NCI-H82 (cell line): ENCODE measurements around the gene CTNNBL1.
"Not testable (repeated sequence)": the region's sequence is repeated elsewhere in the genome, so short reads cannot be mapped to it uniquely, and the experiment has no call there.

Experiments
- DNase-seq: peaks from one replicate; lab custom pipeline; 2025; lab: John Stamatoyannopoulos, UW

The CTNNBL1 gene

DNA sequence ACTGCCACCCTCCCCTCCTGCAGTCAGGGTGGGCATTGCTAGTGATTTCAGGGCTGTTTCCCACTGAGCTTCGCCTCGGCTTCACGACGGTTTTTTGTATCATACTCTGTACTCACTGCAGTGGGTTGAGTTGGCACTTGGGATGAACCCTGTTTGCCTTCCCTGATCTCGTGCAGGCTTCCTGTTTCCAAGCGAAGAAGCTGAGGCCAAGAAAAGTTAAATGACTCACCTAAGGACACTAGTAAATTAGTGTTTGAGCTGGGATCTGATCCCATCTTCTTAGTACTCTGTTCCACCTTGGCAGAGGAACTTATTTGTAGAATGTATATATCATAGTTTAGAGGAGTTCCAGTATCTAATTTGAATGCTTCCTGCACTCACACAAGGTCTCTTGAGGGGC is 158.8 kb downstream of the CTNNBL1 start:
- DNase-seq, result no peak

DNA sequence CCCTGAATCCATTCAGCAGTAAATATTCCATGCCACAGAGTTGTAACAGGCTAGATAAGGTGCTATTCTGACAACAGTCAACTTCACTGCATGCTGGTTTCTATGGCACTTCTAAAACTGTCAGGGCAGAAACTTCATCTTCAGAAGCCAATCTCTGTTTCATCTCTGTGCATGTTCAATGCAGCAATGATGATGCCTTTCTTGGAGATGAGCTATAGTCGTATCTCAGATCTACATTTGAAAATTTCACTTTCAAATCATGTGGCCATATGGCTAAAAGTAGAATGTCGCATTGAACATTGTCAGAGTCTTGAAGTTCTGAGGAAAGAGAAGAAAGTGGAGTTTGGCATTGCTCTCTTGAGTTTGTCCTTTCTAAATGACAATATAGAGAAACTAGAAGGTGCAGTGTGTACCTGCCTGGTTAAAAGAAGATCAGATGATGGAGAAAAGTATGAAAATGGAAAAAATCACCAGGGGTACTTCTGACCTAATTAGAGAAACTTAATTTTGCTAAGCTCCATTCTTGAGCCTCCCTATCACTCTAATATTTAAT is 160.1 kb downstream of the CTNNBL1 start:
- DNase-seq, result no peak

DNA sequence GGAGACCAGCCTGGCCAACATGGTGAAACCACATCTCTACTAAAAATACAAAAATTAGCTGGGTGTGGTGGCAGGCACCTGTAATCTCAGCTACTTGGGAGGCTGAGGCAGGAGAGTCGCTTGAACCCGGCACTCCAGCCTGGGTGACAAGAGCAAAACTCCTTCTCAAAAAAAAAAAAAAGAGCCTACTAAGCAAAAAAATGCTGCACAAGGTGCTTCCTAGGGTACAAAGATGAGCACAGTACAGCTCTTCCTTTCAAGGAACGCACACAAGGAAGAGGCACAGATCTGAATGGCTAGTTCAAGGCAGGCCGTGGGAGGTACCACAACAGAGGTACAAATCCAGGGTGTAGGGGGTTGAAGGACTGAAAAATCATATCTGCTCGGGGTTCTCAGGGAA is 162.2 kb downstream of the CTNNBL1 start:
- DNase-seq, result not testable (repeated sequence)

DNA sequence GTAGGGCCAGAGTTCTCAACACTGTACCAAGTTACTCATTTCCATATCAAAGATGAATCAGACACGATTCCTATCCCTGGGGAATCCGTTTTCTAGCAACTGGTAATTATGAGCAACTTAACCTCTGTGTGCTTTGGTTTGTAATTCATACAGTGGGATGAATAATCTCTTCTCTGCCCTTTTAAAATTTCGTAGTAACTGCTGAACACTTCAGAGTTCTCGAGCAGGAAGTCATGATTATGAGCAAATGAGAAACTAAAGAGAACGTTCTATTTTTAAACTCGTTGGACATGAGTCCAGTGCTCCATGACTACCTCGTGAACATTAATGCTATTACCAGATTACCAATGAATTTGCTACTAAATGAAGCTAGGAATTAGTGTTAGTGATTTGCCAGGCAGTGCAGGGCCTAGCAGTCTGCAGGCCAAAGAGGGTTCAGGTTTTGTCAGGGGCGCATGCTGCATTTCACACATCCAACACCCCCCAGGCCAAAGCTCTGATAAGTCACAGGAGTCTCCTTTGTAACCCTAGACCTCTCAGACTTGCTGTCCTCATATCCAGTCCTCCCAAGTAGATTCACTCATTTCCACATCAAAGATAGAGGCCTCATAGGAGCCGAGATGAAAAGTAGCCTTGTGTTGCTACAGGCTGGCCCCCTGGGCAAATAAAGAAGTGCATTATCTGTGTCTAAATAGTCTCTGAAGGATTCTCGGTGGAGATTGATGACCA is 163.3 kb downstream of the CTNNBL1 start:
- DNase-seq, result peak; percentile 80

DNA sequence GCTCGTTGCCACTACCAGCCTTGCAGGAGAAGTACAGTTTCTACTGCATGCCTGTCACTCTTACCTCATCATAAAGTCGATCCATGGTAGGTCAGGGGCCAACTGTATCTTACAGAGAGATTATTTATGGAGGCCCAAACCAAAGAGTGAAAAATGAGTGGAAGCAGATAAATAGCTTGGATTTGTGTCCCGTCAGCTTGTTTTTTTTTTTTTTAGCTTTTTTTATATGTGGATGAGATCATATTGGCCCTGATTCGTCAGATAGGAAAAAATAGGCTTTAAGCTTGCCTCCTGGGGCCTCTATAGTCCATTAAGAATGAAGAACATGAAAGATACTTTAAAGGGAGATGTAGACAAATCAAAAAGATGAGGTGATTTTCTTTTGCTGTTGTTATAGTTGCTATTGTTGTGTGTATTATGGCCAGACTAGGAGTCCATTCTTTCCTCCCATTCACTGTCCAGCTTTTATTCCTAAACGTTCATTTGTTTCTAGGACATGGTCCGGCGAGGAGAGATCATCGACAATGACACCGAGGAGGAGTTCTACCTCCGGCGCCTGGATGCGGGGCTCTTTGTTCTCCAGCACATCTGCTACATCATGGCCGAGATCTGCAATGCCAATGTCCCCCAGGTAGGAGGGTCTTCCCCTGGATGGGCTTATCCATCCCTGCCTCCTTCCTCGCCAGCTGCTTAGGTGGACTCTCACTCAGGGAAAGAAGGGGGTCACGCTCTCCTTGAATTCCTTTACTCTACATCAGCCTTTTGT is 165.8 kb downstream of the CTNNBL1 start:
- no peak for DNase-seq

DNA sequence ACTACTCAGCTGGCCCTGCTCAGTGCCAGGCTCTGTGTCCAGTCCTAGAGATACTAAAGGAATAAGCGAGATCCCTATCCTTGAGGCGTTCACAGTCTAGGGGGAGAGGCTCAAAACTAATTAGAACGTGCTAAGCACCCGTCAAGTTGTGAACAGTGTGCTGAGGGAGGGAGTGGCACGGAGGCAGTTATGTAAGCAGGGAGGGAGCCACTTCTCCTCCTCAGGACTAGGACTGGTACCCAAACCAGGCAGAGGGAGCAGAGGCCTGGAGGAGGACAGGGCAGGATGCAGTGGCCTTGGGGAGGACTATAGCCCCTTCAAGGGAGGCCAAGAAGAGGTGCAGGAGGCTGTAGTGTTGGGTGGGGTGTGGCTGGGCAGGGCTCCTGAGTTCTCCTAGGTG is 169.5 kb downstream of the CTNNBL1 start:
- DNase-seq, result no peak

DNA sequence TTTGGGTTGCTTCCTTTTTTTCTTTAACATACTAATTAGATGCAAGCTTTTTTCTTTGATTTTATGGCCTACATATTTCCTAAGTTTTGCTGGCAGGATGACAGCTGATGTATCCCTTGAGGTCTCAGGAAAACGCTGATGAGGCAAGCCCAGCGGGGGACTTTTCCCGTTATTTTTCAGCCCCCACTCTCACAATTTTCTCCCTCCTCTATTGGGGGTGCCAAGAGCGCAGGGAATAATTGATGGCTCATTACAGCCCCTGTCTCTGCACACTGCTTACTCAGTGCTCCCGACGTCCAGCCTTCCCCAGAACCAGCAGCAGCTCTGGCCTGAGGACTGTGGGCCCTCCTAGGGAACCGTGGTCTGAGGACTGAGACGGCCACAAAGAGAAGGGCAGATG is 170.5 kb downstream of the CTNNBL1 start:
- no peak for DNase-seq

DNA sequence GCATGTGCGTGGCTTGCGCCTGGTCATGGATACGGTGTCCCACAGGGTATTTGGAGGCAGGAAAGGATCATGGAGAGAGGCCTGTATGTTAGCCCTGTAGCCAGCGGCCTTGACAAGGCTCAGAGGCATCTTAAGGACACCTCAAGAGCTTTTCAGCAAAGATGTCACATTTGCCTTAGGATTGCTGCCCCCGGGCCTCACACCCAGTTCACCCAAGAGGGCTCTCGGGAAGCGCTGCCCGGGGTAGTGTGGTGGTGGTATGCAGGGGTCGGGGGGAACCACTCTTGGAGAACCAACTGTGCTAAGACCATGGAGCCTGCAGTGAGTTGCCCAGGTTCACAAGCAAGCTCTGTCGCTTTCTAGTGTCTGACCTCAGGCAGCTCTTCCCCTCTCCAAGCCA is 172.2 kb downstream of the CTNNBL1 start:
- peak; percentile 39 for DNase-seq

DNA sequence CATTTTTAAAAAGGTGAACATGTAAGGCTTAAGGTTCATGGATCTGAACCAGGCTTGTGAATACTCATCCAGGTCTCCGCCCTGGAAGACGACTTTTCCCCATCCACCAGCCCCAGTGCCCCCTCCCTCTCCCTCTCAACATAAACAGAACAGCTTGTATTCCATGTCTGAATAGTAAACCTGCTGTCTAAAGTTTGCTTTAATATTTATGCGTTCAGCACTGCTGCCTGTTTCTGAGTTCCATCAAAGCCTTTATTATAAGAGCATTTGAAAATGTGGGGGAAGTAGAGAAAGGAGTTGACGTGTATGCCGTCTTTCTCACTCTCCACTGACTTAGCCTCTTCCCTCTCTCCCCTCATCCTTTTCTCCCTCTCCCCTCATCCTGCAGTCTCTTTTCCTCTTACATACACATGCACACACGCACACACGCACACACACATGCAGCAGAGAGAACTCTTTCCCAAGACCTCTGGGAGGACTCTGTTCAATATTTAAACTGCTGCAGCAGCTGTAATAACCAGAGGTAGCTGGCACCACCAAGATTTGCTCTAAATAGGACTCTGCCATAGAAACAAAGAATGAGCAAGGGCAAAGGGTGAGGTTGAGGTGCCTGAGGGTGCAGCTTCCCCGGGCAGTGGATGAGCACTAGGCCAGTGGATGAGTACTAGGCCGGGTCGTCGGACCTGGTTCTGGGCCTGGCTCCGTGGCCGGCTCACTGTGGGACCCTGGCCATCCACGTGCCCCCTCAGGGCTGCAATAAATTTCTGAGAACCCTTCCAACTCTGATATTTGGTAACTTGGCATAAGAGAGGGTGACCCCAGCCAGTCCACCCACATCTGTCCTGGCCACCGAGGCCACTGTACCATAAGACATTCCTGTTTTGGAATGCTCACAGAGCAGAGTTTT is 173.7 kb downstream of the CTNNBL1 start:
- no peak for DNase-seq

DNA sequence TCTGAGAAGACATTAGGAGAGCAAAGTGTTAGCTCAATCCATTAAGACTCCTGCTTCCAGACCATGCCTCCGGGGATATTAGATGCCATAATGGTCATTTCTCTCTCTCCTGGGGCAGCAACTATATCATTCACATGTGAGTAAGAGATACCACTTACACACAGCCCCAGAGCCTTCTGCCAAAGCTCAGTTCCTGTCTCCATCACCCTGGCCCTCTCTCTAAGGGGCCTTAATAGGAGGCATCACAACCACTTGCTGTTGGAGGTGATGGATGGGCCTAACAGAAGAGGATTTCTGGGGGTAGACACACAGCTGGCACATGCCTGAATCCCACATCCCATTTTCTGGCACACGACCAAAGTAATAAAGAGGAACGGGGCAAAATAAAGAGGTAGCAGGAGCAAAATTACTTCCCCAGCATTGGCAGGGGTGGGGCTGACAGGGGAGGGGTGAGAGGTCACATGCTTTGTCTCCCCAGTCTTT is 175.1 kb downstream of the CTNNBL1 start:
- peak; percentile 45 for DNase-seq

DNA sequence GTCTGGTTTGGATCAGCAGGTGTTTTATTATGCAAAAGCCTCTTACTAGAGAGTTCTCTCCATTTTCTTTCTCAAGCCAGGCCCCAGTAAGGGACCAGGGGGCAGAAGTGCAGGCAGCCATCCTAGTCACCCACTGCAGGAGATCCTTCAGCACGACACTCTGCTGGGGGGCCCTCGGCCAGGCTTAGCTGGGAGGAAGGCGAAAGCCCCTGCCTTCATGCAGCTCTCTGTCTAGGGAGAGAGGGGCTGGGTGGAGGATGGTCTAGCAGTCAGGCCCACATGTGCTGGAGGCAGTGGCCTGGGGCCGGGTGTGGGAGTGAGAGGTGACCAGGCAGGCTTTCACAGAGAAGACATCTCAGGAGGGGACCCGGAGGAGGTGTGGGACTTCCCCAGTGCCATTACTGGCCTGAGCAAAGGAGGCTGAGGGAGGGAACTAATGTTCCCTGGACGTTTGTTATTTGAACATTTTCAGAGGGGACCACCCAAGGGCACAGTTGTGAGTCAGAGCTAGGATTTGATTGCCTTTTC is 175.6 kb downstream of the CTNNBL1 start:
- DNase-seq, result no peak

DNA sequence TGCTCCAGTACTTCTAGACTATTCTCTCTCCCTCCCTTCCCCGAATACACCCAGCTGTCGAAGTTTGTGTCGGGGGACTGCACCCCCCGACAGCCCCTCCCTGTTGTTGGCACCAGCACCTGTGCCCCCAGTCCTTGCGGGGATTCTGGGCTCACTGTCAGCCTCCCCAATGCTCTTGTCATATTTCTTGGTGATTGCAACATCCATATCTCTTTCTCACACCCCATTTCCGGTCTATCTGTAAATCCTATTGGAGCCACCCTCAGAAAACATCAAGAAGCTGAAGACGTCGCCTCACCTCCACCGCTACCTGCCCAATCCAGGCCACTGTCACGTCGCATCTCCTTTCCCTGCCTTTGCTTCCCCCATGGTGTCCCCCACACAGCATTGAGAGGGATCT is 176.5 kb downstream of the CTNNBL1 start:
- DNase-seq, result no peak

DNA sequence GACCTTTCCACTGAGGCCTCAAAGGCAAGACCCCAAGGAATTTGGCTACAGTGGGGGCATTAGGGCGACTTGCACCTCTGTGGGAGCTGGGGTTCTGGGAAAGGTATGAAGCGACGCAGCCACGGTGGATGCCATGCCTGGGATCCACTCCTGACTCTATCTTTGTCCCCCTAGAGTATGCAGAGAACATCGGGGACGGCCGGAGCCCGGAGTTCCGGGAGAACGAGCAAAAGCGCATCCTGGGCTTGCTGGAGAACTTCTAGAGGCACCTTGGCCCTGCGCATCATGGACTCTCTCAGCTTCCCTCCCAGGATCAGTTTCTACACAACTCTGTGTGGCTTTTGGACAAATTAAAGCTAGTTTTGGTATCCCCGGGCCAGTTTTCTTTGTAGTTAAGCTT is 177.9 kb downstream of the CTNNBL1 start:
- no peak for DNase-seq

DNA sequence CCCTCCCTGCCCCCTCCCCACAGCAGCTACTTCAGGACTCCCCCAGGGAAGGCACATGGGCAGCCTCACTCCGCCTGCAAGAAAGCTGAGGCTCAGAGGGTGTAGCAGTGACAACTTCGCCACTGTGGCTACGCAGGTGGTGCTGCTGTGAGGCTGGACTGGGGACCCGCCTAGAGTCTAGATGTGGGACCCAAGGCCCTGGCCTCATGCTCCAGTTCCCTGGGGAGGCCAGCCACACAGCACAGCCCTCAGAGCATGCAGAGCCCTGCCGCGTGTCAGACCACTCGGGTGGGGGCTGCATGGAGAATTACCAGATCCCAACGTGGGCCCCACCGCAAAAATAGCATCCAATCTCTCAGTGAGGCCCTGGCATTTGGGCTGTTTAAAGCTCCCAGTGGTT is 178.3 kb downstream of the CTNNBL1 start:
- no peak for DNase-seq

DNA sequence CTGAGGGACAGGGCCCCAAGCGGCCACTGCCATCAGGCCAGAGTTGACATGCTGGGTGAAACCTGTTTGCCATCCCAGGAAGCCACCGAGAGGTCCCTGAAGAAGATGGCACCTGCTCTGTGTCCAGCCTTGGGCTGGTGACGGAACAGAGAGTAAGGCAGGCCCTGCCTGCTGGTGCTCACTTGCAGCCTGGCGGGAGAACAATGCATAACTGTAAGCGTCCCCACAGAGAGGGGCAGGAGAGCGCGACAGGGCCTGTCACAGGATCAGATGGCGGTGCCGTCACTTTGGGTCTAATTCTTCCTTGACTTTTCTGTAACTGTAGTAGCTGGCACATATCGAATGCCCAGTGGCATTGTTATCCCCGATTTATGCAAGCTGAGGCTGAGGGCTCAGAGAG is 180.1 kb downstream of the CTNNBL1 start:
- DNase-seq, result no peak

DNA sequence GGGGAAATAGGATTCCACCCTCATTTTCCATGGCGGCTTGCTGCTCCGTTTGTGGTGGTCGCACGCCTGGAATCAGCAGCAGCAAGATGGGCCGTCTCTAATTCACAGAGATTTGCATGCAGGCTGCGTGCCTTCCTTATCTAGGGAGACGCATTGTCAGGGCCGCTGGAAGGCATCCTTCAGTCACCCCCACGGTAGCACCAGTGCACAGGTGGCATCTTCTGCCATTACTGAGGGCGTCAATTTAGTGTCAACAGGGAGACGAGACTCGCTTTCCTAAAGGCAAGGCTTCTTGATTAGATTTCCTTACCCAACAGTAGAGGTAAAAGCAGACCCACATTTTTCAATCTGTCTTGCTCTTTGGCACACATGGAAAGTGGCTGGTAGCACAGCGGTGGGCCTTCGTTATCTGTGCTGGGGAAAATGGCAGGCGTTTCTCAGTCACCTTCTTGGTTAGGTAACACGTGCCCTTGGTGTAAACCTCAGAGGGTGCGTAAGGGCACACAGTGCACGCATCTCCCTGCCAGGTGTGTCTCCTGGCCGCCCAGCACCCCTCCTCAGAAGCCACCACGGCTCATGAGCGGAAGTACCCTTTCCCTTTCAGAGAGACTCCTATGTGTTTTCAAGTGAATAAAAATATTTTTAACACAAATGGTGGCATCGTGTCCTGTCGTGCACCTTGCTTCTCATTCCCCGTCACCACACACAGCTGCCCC is 181.8 kb downstream of the CTNNBL1 start:
- DNase-seq, result no peak

DNA sequence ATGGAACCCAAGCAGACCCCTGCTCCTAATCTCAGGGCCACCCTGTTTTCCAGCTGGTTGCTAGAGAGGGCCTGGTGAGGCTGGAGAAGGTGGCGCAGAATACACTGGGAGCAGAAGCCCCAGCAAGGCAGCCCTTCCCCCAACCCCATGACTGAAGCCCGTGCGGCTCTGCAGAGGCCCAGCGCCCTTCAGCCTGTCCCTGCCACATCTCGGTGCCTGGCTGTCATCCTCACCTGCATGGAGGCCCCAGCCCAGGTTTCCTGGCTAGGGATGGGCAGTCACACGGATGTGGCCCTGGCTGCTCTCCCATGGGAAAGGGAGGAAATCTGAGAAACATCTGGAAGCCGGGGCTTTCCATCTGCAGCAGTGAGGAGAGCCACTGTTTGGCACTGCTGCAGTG is 183.0 kb downstream of the CTNNBL1 start:
- no peak for DNase-seq

DNA sequence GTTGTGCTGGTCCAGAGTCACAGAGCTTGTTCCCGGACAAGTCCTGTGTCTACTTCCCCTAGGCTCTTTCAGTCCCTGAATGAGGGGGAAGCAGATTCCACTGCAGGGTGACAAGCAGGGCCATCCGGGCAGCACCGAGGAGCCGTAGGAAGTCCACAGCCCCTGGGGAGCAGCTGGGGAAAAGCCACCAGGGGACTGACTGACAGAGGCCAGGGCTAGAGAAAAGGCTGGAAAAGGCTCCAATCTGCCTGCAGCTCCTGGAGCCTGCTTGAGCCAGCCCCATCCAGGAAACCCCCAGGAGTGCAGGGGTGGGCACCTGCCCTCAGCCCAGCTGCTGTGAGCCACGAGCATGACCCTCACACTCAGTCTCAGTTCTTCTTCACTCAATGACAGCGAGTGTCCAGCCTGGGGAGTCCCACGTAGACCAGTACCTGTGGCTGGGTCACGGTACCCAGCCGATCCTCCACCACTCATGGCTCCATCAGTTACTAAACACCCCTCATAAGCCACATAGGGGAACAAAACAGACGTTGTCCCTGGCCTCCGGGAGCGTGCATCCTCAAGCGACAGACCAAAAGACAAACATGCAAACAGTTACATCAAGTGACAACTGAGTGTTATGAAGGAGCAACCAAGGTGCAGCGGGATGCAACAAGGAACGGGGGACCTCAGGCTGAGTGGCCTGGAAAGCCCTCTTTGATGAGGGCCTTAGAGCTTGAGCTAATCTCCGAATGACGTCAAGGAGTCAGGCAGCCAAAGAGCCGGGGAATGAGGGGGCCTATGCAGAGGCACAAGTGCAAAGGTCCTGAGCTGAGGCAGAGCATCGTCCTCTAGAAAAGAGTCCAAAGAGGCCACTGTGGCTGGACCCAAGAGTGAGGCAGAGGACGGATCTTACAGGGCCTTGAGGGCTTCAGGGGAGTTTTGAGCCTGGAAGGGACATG is 184.3 kb downstream of the CTNNBL1 start:
- DNase-seq, result peak; percentile 85

DNA sequence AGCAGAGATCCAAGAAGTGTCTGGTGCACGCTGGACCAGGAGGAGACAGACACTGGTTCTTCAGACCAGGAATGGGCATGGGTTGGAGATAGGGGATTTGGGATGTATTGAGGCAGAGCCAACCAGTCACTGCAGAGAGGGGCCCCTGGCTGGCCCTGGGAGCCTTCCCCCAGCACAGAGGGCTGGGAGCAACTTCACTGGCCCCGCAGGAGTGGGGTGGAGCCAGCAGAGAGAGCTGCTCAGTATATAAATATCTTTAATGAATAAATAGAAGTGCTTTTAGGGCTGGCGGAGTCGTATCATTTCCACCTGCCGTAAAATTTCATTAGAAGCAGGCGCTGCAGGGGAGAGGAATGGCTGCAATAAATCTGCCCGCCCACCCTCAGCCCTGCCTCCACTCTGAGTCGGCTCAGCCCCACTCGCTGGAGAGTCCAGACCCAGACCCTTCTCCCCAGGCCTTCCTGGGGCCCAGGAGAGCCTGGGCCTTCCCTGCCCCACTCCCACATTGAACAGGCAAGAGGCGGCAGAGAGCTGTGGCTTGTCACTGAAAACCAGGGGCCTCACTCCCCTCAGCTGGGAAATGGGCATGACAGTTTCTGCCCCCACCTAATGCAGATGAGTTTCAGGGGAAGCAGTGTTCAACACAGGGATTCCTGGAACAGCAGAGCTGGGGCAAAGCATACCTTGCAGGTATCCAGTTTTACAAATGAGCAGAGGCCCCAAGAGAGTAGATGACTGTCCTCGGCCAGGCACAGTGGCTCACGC is 185.2 kb downstream of the CTNNBL1 start:
- DNase-seq, result peak; percentile 43
